ENCODE measurements around the gene PARVG.

The PARVG gene

GRCh38 chr22:44249376-44250147, 68.8 kb downstream of the PARVG start:
- TF ChIP-seq FOXP2 (optimal IDR thresholded peaks at IDR 0.05; ENCODE audit: borderline replicate concordance, extremely low read depth, extremely low read length, insufficient read depth) (no peak), REST (IDR thresholded peaks at IDR 0.05; ENCODE audit: insufficient read depth in 1 of 2, low read depth in 2 of 2, low read length in 2 of 2) (no peak), POLR2AphosphoS5 (IDR thresholded peaks at IDR 0.05; ENCODE audit: low read depth, low read length) (no peak), TAF1 (IDR thresholded peaks at IDR 0.05; ENCODE audit: borderline replicate concordance, insufficient read depth, low read length) (no peak), SIN3A (IDR thresholded peaks at IDR 0.05; ENCODE audit: borderline replicate concordance, insufficient read depth, low read length) (no peak)

GRCh38 chr22:44254811-44255210, 74.1 kb downstream of the PARVG start:
- TF ChIP-seq SIN3A (IDR thresholded peaks at IDR 0.05; ENCODE audit: borderline replicate concordance, insufficient read depth, low read length) (no peak), REST (IDR thresholded peaks at IDR 0.05; ENCODE audit: insufficient read depth in 1 of 2, low read depth in 2 of 2, low read length in 2 of 2) (no peak), POLR2AphosphoS5 (IDR thresholded peaks at IDR 0.05; ENCODE audit: low read depth, low read length) (no peak), FOXP2 (optimal IDR thresholded peaks at IDR 0.05; ENCODE audit: borderline replicate concordance, extremely low read depth, extremely low read length, insufficient read depth) (no peak), TAF1 (IDR thresholded peaks at IDR 0.05; ENCODE audit: borderline replicate concordance, insufficient read depth, low read length) (no peak)

GRCh38 chr22:44256085-44256484, 75.4 kb downstream of the PARVG start:
- TF ChIP-seq TAF1 (IDR thresholded peaks at IDR 0.05; ENCODE audit: borderline replicate concordance, insufficient read depth, low read length) (no peak), SIN3A (IDR thresholded peaks at IDR 0.05; ENCODE audit: borderline replicate concordance, insufficient read depth, low read length) (no peak), REST (IDR thresholded peaks at IDR 0.05; ENCODE audit: insufficient read depth in 1 of 2, low read depth in 2 of 2, low read length in 2 of 2) (no peak), FOXP2 (optimal IDR thresholded peaks at IDR 0.05; ENCODE audit: borderline replicate concordance, extremely low read depth, extremely low read length, insufficient read depth) (no peak), POLR2AphosphoS5 (IDR thresholded peaks at IDR 0.05; ENCODE audit: low read depth, low read length) (no peak)

GRCh38 chr22:44256556-44257485, 76.1 kb downstream of the PARVG start:
- TF ChIP-seq TAF1 (IDR thresholded peaks at IDR 0.05; ENCODE audit: borderline replicate concordance, insufficient read depth, low read length) (no peak), SIN3A (IDR thresholded peaks at IDR 0.05; ENCODE audit: borderline replicate concordance, insufficient read depth, low read length) (no peak), POLR2AphosphoS5 (IDR thresholded peaks at IDR 0.05; ENCODE audit: low read depth, low read length) (no peak), REST (IDR thresholded peaks at IDR 0.05; ENCODE audit: insufficient read depth in 1 of 2, low read depth in 2 of 2, low read length in 2 of 2) (no peak), FOXP2 (optimal IDR thresholded peaks at IDR 0.05; ENCODE audit: borderline replicate concordance, extremely low read depth, extremely low read length, insufficient read depth) (no peak)

Data from PFSK-1 (cell line).